ENCODE results near the gene SLC16A8.
"Not testable (repeated sequence)": the region's sequence is repeated elsewhere in the genome, so short reads cannot be mapped to it uniquely, and the experiment has no call there.

SLC16A8 gene

DNA sequence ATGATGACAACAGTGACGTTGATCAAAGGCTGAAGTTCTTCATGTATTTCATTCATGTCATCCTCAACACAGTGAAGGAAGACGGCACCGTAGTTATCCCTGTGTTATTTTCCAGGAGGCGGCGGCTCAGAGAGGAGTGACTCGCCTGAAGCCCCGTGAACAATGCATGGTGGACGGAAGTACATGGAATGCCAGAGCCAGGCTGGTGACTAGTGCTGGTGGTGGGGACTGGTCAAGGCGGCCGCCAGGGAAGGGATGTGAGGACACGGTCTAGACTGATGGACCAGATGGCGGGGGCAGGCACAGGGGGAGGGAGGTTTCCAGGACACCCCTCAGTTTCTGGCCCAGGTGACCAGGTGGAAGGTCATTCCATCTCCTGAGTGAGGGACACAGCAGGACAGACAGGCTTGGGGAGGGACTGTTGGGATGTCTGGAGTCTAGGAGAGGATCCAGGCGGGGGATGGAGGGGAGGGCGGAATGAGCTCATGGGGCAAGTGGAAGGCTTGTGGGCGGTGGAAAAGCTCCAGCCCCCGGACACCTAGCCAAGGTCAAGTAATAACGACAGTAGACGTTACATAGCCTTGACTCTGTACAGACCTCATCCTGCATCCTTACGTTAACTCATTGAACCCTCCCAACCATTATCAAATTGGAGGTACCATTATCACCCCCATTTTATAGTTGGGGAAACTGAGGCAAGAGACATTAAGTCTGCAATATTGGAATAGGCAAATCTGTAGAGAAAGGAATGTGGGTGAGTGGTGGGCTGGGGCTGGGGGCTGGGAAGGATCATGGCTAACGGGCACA lies 42.8 kb downstream of the SLC16A8 start:
- no peak for DNase-seq

DNA sequence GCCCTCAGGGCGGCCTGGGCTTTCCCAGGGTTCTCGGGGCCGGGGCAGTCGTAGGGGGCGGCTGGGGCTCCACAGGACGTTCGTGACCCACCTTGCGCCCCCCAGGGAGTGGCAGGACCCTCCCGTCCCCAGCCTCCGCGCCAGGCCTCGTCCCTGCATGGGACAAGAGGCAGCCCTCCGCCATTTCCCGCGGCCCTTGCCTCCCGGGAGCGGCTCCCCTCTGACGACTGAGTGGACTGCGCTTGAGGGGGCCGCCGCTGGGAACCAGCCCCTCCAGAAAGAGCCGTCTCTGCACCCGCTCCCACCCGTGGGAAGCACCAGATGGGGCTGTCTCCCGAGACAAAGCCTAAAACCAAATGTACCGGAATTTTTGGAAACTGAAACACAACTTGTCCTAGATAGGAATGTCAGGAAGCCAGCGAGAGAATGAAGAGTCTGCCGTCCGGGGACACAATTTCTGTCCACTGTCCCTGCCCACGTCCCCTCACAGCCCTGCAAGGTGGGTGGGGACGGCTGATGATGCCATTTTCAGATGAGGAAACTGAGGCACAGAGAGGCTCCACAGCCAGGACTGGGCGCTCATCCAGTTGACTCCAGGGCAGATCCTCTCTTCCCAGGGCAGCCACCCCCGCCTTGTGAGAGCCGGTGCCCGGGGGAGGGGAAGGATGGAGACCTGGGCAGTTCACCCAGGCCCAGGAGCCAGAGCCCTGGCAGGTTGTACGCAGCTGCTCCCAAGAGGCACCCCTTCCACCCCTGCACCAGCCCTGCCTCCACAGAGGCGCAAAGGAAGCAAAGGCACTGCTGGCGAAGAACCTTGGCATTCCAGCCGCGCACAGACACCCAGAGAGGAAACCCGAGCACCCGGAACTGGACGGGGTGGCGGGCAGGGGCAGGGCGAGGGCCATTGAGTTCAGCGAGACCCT lies 44.8 kb downstream of the SLC16A8 start:
- DNase-seq = no peak

DNA sequence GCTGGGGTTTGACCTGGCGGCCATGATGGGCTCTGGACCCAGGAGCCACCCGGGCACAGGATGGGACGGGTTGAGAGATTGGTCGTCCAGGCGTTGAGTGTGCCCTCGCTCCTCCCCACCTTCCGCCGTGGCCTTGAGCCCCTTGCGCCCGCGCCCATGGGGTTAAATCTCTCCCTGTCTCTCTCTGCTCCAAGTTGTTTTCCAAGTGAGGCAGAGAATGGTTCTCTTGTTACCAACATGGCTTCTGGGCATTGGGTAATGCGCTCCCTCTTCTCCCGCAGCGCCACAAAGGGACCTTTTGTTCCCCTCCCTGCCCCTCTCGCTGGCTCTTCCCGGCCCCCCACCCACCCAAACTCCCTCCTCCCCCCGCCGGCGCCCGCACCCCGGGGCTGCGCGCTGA lies 45.6 kb downstream of the SLC16A8 start:
- DNase-seq = no peak

DNA sequence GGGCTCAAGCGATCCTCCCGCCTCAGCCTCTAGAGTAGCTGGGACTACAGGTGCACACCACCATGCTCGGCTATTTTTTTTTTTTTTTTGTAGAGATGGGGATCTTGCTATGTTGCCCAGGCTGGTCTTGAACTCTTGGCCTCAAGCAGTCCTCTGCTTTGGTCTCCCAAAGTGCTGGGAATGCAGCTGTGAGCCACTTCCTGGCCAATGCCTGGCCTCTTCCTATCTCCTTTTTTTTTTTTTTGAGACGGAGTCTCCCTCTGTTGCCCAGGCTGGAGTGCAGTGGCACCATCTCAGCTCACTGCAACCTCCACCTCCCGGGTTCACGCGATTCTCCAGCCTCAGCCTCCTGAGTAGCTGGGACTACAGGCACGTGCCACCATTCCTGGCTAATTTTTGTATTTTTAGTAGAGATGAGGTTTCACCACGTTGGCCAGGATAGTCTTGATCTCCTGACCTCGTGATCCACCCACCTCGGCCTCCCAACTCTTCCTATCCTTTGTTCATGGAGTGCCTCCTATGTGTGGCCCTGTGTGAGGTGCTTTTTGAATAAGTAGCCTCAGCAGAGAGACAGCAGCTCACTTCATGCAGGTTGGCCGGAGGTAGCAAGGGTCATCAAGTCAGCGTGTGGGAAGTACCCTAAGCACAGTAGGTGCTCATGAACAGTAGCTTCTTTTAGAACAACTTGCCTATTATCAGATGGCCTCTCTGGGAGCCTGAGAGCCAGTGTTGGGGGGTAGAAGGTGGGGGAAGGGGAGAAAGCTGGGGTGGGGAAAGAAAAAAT lies 46.4 kb downstream of the SLC16A8 start:
- not testable (repeated sequence) for DNase-seq

DNA sequence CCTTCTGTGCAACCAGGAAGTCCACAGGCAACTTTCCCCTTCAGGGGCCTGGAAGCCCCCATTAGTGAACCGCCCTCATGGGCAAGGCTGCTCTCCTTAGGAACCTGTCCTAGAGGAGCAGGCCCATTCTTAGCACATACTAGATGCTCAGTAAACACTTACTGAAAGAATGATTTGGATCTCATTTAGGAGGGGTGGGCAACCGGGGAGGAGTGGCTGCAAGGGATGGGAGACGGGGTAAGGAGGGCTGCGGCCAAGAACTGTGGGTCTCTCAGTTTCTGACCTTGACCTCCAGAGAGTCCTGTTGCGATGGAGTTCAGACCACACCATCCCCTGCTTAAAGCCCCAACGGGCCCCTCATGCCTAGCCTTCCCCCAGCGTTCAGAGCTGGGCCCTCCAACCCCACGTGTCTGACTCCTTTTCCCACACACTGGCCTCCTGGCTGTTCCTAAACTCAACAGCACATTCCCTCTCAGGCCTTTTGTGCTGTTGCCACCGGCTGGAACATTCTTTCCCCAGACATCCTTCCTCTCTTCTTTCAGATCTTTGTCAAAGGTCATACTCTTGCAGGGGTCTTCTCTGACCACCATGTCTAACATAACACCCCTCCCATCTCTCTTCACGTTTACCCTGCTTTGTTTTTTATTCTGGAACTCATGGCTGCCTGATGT lies 47.5 kb downstream of the SLC16A8 start:
- DNase-seq = no peak

DNA sequence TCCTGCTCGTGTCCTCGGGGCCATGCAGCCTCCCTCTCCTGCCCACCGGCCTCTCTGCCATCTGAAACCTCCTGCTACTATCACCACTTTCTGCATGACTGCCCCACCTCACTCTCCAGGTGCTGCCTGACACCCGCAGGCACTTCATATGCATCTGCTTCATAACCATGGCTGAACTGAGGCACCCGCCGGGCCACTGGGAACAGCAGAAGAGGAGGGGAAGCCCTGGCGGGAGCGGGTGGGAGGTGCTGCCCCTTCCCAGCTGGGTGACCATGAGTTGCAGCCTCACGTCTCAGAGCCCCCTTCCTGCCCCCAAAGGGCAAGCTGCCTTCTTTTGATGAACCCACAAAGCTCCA lies 48.5 kb downstream of the SLC16A8 start:
- DNase-seq = no peak

DNA sequence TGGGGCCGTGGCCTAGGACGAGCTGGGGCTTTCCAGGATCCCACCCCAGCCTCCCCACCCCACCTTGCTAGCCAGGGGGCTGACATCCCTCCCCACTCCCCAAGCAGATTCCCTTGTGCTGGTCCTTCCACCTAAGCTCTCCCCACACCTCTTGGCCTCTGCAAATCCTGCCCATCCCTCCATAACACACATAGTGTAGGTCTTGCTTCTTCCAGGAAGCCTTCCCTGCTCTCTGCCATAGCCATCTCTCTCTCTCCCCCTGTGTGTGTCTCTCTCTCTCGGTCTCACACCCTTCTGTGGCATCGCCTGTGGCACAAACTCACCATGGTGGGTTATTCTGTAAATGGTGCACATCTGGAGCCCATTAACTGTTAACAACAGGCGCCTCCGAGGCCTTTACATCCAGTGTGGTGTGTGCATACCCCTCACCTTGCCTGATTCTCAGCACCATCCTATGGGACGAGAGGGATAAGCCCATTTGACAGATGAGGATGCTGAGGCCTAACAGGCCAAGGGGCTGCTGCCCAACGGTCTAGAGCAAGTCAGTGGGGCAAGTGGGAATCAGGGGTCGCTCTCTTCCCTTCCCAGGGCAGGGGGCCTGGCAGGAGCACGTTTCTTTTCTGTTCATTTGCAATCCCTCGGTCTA lies 49.0 kb downstream of the SLC16A8 start:
- DNase-seq = no peak

DNA sequence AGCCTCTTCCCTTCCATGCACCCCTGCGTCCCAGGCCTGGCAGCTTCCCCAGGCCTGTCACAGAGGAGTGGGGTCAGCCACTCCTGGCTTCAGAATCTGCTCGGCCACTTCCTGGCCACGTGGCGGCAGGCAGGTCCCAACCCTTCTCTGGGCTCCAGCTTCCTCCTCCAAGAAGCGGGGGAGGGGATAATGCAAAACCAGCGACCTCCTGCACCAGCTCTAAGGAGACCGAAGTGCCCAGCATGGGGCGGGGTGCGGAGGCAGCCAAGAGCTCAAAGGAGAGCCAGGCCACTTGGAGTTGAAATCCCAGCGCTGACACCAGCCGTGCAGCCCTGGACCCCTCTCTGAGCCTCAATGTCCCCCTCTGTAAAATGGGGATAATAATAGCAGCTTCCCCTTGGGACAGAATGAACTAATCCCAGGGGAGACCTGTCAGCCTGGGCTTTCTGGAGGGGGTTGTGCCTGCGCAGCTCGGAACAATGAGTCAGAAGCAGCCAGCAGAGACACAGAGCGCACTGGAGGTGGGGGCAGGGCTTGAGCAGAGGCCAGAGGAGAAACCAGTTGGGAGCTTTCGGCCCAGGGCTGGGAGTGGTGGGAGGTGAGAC lies 49.6 kb downstream of the SLC16A8 start:
- DNase-seq = no peak

DNA sequence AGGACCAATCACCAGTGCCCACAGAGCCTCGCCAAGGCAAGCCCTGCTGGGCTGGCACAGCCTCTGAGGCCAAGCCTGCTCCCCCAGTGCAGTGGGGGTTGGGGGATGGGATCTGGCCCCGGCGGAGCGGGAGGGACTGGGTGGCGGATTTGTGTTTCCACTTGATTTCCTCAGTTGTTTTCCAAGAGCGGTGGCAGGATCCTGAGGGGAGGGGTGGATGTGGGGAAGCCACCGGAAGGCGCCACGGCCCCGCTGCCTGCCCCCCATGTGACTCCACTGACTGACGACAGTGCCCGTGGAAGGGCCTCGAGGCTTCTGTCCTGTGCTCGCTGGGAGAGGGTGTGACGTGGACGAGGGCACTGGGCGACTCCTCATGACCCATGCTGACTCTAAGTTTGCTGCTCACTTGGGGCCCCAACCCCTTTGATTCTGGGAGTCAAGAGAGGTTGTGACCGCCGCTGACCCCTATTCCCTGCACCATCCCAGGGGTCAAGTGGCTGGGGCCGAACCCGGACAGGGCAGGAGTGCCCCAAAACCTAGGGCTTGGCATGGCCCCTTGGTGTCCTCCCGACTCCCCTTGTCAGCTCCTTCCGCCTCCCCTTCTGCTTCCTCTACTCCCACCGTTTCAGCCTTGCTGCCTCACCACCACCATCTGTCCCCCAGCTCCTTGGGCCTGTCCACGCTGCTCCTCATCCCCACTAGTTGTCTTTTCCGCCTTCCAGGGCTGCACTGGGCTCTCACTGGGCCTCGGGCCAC lies 50.3 kb downstream of the SLC16A8 start:
- no peak for DNase-seq

DNA sequence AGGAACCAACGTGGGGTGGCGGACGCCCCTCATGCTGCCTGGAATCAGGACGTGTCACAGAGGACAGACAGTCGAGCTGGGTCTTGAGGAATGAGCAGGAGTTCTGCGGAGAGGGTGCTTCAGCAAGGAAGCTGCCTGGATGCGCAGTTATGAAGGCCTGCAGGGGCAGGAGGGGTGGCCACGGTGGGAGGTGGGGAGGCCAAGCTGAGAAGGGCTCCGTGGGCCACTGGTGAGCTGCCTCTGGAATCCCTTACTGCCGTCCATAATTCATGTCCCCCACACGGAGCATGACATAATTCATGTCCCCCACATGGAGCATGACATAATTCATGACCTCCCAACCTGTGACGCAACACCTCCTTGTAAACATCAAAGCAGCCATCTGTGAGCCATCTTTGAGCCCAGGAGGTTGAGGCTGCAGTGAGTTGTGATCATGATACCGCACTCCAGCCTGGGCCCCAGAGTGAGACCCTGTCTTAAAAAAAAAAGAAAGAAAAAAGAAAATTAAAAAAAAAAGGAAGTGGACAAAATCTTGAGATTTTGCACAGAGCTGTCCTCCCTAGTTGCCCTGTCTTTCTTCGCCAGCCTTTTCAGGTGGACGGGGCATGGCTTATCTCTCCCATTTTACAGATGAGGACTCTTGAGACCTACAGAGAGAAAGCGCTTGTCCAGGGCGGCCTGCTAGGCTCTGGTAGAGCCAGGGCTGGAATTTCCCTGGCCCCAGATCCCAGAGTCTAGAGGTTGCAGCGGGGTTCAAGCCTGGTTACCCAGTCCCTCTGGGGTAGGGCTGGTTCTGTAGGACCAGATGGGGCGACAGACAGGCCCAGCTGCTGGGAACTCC lies 51.1 kb downstream of the SLC16A8 start:
- DNase-seq = no peak

DNA sequence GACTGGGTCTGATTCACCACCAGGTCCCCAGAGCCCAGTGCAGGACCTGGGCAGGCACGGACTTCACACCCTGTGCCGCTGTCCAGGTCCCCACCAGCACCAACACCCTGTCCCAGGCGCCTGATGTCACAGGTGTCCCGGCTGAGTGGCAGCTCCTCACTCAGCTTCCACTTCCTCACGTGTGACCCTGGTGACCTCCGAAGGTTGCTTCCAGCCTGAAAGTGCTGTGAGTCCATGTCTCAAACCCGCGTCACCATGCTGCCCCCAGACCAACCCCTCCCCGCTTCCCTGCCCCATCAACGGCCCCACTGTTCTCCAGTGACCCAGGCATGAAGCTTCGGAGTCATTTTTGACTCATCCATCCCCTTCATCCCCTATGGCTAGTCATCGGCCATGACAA lies 52.5 kb downstream of the SLC16A8 start:
- no peak for DNase-seq

DNA sequence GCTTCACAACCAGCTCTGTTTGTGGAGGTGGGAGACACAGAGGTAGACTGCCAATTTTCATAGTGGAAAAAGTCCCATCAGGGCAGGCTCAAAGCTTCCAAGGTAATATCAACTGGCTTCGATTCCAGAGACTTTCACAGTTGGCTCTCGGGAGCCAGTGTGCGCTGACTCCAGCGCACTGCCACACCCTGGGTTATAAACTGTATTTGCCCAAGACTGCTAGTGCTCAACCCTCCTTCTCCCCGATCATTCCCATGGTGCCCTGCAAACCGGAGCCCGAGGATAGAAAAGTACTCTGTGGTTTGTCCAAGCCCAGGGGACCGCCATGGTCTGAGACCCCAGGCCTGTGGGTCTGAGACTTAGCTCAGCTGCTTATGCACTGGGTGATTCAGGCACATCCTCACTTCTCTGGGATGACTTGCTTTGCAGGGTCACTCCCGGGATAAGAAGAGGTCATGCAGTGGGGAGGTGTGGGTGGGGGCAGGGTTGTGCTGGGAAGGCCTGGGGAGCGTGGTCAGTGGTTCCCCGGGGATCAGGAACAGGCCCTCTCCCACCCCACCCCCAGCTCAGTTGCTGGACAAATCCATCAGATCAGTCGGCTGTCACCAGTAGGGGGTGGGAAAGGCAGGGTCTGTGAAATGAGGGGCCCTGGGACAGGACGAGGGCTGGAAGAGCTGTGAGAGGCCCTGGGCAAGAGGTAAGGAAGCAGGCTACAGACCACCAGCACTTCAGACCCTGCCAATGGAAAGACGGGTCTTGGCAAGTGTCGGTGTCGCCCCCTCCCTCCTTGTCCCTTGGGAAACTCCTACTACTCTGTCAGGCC lies 53.5 kb downstream of the SLC16A8 start:
- no peak for DNase-seq

DNA sequence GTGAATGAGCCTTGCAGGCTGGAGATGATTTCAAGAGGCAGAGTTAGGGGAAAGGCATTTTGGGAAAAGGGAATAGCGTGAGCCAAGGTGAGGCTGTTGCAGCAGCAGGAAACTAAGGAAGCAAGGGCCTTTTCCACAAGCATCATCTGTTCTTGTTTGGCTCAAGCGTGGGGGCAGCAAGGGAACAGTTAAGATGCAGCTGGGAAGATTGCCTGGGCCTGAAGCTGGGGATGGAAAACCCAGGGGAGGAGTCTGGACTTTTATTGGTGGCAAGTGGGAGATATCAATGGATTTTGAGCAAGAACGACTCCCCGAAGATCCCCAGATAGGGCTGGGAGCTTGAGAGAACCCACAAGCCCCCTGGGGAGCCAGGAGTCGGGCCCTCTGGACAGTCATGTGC lies 54.1 kb downstream of the SLC16A8 start:
- DNase-seq = no peak

DNA sequence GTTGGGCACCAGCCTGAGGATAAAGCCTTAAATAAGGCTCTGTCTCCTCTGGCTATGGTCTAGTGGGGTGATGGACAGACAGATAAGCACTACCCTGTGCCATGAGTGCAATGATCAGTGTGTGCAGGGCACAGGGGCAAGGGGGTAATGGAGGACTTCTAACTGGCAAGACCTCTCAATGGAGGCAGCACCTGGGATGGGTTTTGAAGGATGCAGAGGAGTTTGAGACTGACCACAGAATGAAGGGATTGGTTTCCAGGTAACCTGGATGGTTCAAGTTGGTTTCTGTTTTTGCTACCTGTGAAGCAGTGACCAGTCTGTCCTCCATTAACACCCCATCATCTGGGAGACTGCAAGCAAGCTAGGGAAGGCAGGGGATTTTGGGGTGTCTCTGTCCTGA lies 54.6 kb downstream of the SLC16A8 start:
- no peak for DNase-seq

DNA sequence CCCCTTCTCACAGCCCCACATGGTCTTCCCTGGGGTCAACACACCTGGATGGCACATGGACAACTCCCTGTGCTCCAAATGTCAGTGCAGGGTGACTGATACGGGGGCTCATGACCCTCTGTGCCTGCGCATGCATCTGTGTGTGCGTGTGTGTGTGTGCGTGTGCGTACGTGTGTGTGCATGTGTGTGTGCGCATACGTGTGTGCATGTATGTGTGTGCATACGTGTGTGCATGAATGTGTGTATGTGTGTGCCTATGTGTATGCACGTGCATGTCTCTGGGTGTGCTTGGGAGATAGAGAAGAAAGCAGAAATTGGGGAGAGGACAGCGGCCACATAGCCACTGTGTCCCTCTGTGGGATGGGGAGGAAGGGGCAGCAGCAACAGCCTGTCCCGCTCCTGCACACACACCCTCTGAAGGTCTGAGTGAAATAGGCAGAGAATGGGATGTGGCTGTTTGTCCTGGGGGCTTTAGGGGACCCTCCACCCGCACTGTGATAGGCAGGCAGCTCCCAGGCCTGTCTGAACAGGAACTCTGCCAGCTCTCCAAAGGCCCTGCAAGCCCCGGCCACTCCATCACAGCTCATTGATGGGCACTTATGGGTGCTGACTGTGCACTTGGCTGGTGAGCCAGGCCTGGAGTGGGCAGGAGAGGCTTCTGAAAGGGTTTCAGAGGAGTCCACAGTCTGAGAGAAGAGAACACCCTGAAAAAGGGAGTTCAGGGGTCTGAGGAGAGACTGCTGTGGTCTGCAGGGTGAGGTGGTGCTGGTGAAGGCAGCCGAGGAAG lies 55.4 kb downstream of the SLC16A8 start:
- no peak for DNase-seq

Data from activated CD8-positive, alpha-beta memory T cell treated with anti-CD3 and anti-CD28 coated beads, Interleukin-2, amount 50 U/mL, for 48 hours (primary cell).